Activated naive CD4-positive, alpha-beta T cell treated with Interleukin-2 at 50 U/mL for 16 hours (primary cell): ENCODE measurements around the gene CTR9.

ENCODE experiments used
- DNase-seq: peaks from one replicate; pipeline ENCODE4 v3.0.0-alpha.2; 2020

CTR9 gene

GRCh38 chr11:10829139-10829538, 78.1 kb downstream of the CTR9 start:
- DNase-seq = no peak
